ENCODE data around the gene GNAQ. TPM values are rescaled to one million over a fixed set of nuclear protein-coding genes. Genes with fewer than 3 reads are reported as not detected.
"Not testable (repeated sequence)": the region's sequence is repeated elsewhere in the genome, so short reads cannot be mapped to it uniquely, and the experiment has no call there.

GNAQ gene
- total and polyA plus RNA-seq, 3 donors from 2014 or later: 23.5 to 42.9 (median 39.4) TPM

DNA sequence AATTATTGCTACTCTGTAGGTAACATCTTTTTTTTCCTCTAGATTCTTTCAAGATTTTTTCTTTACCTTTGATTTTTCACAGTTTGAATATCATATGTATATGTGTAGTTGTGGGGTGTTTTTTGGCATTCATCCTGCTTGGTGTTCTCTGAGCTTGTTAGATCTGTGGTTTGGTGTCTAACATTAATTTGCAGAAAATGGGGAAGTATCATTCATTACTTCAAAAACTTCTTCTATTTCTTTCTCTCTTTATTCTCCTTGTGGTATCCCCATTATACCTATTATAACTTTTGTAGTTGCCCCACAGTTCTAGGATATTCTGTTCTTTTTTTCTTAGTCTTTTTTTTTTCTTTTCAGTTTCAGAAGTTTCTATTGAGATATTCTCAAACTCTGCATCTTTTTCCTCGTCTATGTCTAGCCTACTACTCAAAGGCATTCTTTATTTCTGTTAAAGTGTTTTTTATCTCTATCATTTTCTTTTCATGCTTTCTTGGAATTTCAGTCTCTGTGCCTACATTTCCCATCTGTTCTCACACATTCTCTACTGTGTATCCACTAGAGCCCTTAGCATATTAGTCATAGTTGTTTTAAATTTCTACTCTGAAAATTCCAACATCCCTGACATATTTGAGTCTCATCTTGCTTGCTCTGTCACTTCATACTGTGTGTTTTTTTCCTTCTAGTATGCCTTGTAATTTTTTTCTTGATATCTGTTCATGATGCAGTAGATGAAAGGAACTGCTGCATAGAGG lies 323.4 kb downstream of the GNAQ start:
- Histone ChIP-seq H3K9me3 (no peaks in the 10 kb centered on the region), H3K4me1 (no peaks in the 10 kb centered on the region), H3K27ac (no peak overlapping the region), H3K4me3 (no peak overlapping the region), H3K27me3 (no peaks in the 10 kb centered on the region), H3K36me3 (ENCODE audit: low read depth, missing control alignments) (no peaks in the 10 kb centered on the region)
- 75 to 91% methylated on average over 1 of the region's 1 CpG for WGBS, 2 donors
- intact Hi-C loops (cut with DNase I; ENCODE audit: low total_unique reads): no loop called here
- no peak for DNase-seq
- no peak for TF ChIP-seq POLR2A (IDR thresholded peaks at IDR 0.05)
- TF ChIP-seq CTCF (IDR thresholded peaks at IDR 0.05): no peak

GRCh38 chr9:77707383-77708063 lies 324.1 kb downstream of the GNAQ start:
- no peaks in the 10 kb centered on the region for H3K36me3 ChIP-seq (ENCODE audit: low read depth, missing control alignments)
- H3K27ac ChIP-seq: no peak overlapping the region
- DNase-seq: no peak
- no peaks in the 10 kb centered on the region for H3K4me1 ChIP-seq
- H3K27me3 ChIP-seq: no peaks in the 10 kb centered on the region
- TF ChIP-seq CTCF (IDR thresholded peaks at IDR 0.05): no peak
- no peak for TF ChIP-seq POLR2A (IDR thresholded peaks at IDR 0.05)
- H3K9me3 ChIP-seq: no peaks in the 10 kb centered on the region
- WGBS, 2 donors: 85 to 88% methylated on average over 6 of the region's 6 CpGs
- intact Hi-C loops (cut with DNase I; ENCODE audit: low total_unique reads): no loop called here
- no peak overlapping the region for H3K4me3 ChIP-seq

- TF ChIP-seq CTCF (IDR thresholded peaks at IDR 0.05) (no peak), POLR2A (IDR thresholded peaks at IDR 0.05) (no peak)
- Histone ChIP-seq H3K9me3 (no peaks in the 10 kb centered on the region), H3K4me1 (no peaks in the 10 kb centered on the region), H3K27me3 (no peaks in the 10 kb centered on the region), H3K4me3 (no peak overlapping the region), H3K36me3 (ENCODE audit: low read depth, missing control alignments) (no peaks in the 10 kb centered on the region), H3K27ac (no peak overlapping the region)
- intact Hi-C loops (cut with DNase I; ENCODE audit: low total_unique reads): no loop called here
- no peak for DNase-seq
These were observed 326.0 kb downstream of the GNAQ start for GRCh38 chr9:77705636-77706035.

- DNase-seq; H3K27ac ChIP-seq; H3K9me3 ChIP-seq; H3K36me3 ChIP-seq (ENCODE audit: low read depth, missing control alignments); H3K4me1 ChIP-seq; intact Hi-C loops (cut with DNase I; ENCODE audit: low total_unique reads); H3K27me3 ChIP-seq: not testable (repeated sequence)
- H3K4me3 ChIP-seq: peak overlapping the region; percentile 21 to 48
- WGBS, 2 donors: 74 to 100% methylated on average over 3 to 30 of the region's 52 CpGs
These were observed 328.9 kb downstream of the GNAQ start for GRCh38 chr9:77702521-77703390.

Measured in testis (tissue), 3 donors.